ENCODE results near the gene ANG.

DNA sequence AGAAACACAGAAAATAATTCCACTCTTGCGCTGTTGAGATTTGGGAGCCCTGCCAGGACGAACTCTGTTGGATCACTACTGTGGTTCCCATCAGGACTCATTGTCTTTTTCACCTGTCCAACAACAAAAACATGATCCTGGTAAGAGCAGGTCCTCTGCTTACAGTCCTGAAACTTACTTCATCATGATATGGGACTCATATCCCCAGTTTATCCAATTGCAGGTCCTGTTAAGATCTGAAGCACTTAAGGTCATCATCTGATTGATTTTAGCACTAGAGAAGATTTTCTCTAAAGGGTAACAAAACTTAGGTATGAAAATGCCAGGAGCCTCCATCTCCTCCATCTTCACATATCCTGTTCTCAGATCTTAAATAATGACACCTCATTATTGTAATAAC, 47.0 kb upstream of the ANG start, which contains the start of gene OR6S1:
- TF ChIP-seq POLR2A (IDR thresholded peaks at IDR 0.05; ENCODE audit: borderline replicate concordance, extremely low read depth, insufficient read depth, insufficient read length) (no peak), EZH2 (IDR thresholded peaks at IDR 0.05) (no peak), JUND (IDR thresholded peaks at IDR 0.05) (no peak), FOSL1 (IDR thresholded peaks at IDR 0.05; ENCODE audit: low read depth) (no peak), SP1 (IDR thresholded peaks at IDR 0.05; ENCODE audit: low read depth) (no peak), RAD21 (IDR thresholded peaks at IDR 0.05; ENCODE audit: low read depth) (no peak), POLR2AphosphoS5 (IDR thresholded peaks at IDR 0.05; ENCODE audit: low read depth, low read length) (no peak), EGR1 (IDR thresholded peaks at IDR 0.05; ENCODE audit: low read depth) (no peak), EZH2phosphoT487 (IDR thresholded peaks at IDR 0.05; ENCODE audit: borderline replicate concordance) (no peak), ELF1 (IDR thresholded peaks at IDR 0.05; ENCODE audit: borderline replicate concordance, low read depth) (no peak)
- TF ChIP-seq, protein P1, sequence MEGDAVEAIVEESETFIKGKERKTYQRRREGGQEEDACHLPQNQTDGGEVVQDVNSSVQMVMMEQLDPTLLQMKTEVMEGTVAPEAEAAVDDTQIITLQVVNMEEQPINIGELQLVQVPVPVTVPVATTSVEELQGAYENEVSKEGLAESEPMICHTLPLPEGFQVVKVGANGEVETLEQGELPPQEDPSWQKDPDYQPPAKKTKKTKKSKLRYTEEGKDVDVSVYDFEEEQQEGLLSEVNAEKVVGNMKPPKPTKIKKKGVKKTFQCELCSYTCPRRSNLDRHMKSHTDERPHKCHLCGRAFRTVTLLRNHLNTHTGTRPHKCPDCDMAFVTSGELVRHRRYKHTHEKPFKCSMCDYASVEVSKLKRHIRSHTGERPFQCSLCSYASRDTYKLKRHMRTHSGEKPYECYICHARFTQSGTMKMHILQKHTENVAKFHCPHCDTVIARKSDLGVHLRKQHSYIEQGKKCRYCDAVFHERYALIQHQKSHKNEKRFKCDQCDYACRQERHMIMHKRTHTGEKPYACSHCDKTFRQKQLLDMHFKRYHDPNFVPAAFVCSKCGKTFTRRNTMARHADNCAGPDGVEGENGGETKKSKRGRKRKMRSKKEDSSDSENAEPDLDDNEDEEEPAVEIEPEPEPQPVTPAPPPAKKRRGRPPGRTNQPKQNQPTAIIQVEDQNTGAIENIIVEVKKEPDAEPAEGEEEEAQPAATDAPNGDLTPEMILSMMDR (IDR thresholded peaks at IDR 0.05 in 2 of 3, conservative IDR thresholded peaks at IDR 0.05 in 1 of 3; ENCODE audit: borderline replicate concordance in 1 of 3, insufficient read depth in 1 of 3, low read depth in 2 of 3, low read length in 2 of 3), result no peak
- TF ChIP-seq, protein P2, sequence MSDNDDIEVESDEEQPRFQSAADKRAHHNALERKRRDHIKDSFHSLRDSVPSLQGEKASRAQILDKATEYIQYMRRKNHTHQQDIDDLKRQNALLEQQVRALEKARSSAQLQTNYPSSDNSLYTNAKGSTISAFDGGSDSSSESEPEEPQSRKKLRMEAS (IDR thresholded peaks at IDR 0.05), result no peak
- TF ChIP-seq, protein P3, sequence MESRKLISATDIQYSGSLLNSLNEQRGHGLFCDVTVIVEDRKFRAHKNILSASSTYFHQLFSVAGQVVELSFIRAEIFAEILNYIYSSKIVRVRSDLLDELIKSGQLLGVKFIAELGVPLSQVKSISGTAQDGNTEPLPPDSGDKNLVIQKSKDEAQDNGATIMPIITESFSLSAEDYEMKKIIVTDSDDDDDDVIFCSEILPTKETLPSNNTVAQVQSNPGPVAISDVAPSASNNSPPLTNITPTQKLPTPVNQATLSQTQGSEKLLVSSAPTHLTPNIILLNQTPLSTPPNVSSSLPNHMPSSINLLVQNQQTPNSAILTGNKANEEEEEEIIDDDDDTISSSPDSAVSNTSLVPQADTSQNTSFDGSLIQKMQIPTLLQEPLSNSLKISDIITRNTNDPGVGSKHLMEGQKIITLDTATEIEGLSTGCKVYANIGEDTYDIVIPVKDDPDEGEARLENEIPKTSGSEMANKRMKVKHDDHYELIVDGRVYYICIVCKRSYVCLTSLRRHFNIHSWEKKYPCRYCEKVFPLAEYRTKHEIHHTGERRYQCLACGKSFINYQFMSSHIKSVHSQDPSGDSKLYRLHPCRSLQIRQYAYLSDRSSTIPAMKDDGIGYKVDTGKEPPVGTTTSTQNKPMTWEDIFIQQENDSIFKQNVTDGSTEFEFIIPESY (IDR thresholded peaks at IDR 0.05; ENCODE audit: extremely low read depth, insufficient replicate concordance, low read length), result no peak
